H9 (cell line): Measurements from ENCODE around the gene SLC13A1. TPM values are rescaled to one million over a fixed set of nuclear protein-coding genes. Genes with fewer than 3 reads are reported as not detected.

ENCODE experiments used
- DNase-seq: peaks from one replicate; pipeline ENCODE4 v3.0.0-alpha.2; 2017
- H2AFZ ChIP-seq: one replicate; pipeline ENCODE4 v1.6.1; 2013; ENCODE audit warnings: mild to moderate bottlenecking, low read length, control low read depth, moderate library complexity
- H2AK5ac ChIP-seq: 2 replicates; pipeline ENCODE4 v1.6.1; 2013; ENCODE audit warnings: low read length, control low read depth, mixed read lengths; ENCODE audit not compliant: insufficient read length
- H2BK120ac ChIP-seq: one replicate; pipeline ENCODE4 v1.6.1; 2013; ENCODE audit warnings: low read depth, mild to moderate bottlenecking, low read length, control low read depth, inconsistent platforms; ENCODE audit not compliant: poor library complexity, severe bottlenecking
- H2BK12ac ChIP-seq: 2 replicates; pipeline ENCODE4 v1.6.1; 2013; ENCODE audit warnings: low read length, control low read depth, mixed read lengths, low read depth; ENCODE audit not compliant: insufficient read length
- H2BK15ac ChIP-seq: 2 replicates; pipeline ENCODE4 v1.6.1; 2013; ENCODE audit warnings: low read depth, low read length, control low read depth
- H2BK20ac ChIP-seq: one replicate; pipeline ENCODE4 v1.6.1; 2013; ENCODE audit warnings: low read depth, mild to moderate bottlenecking, low read length, control low read depth, inconsistent platforms; ENCODE audit not compliant: poor library complexity, severe bottlenecking
- H2BK5ac ChIP-seq: 2 replicates; pipeline ENCODE4 v1.6.1; 2013; ENCODE audit warnings: low read length, control low read depth, mixed read lengths; ENCODE audit not compliant: insufficient read length
- H3K14ac ChIP-seq: 2 replicates; pipeline ENCODE4 v1.6.1; 2013; ENCODE audit warnings: low read length, control low read depth; ENCODE audit not compliant: insufficient read depth
- H3K18ac ChIP-seq: 2 replicates; pipeline ENCODE4 v1.6.1; 2013; ENCODE audit warnings: low read depth, mild to moderate bottlenecking, mixed read lengths, low read length, control low read depth; ENCODE audit not compliant: insufficient read length
- H3K23ac ChIP-seq: 2 replicates; pipeline ENCODE4 v1.6.1; 2013; ENCODE audit warnings: low read length, control low read depth, mixed read lengths, low read depth; ENCODE audit not compliant: insufficient read length
- H3K23me2 ChIP-seq: 2 replicates; pipeline ENCODE4 v1.6.1; 2013; ENCODE audit warnings: low read depth, mild to moderate bottlenecking, mixed read lengths, low read length, control low read depth; ENCODE audit not compliant: insufficient read length, poor library complexity, severe bottlenecking
- H3K27ac ChIP-seq: 2 replicates; pipeline ENCODE4 v1.5.1; 2013; ENCODE audit warnings: low read length, control low read depth, mixed read lengths, low read depth; ENCODE audit not compliant: insufficient read length
- H3K27me3 ChIP-seq: 2 replicates; pipeline ENCODE4 v1.6.1; 2013; ENCODE audit warnings: low read length, control low read depth, inconsistent platforms; ENCODE audit not compliant: insufficient read depth
- H3K4ac ChIP-seq: 2 replicates; pipeline ENCODE4 v1.6.1; 2013; ENCODE audit warnings: low read depth, mild to moderate bottlenecking, control low read depth, inconsistent platforms, low read length, moderate library complexity
- H3K4me1 ChIP-seq: 2 replicates; pipeline ENCODE4 v1.6.1; 2013; ENCODE audit warnings: low read length, control low read depth, inconsistent platforms; ENCODE audit not compliant: insufficient read depth
- H3K4me2 ChIP-seq: 2 replicates; pipeline ENCODE4 v1.6.1; 2013; ENCODE audit warnings: low read length, control low read depth, mixed read lengths; ENCODE audit not compliant: insufficient read length, insufficient read depth
- H3K56ac ChIP-seq: 2 replicates; pipeline ENCODE4 v1.6.1; 2013; ENCODE audit warnings: low read depth, mild to moderate bottlenecking, mixed read lengths, low read length, control low read depth; ENCODE audit not compliant: insufficient read length
- H3K79me1 ChIP-seq: 2 replicates; pipeline ENCODE4 v1.6.1; 2013; ENCODE audit warnings: low read depth, mild to moderate bottlenecking, moderate library complexity, low read length, control low read depth, inconsistent platforms; ENCODE audit not compliant: insufficient read depth, poor library complexity, severe bottlenecking
- H3K79me2 ChIP-seq: 2 replicates; pipeline ENCODE4 v1.6.1; 2013; ENCODE audit warnings: low read length, control low read depth, inconsistent platforms; ENCODE audit not compliant: insufficient read depth
- H3K9ac ChIP-seq: 2 replicates; pipeline ENCODE4 v1.6.1; 2013; ENCODE audit warnings: low read length, control low read depth, mixed read lengths; ENCODE audit not compliant: insufficient read length; ENCODE audit errors: extremely low read depth
- H3K9me3 ChIP-seq: one replicate; pipeline ENCODE4 v1.6.1; 2013; ENCODE audit warnings: low read depth, low read length, inconsistent platforms; ENCODE audit not compliant: control insufficient read depth
- H3T11ph ChIP-seq: one replicate; pipeline ENCODE4 v1.6.1; 2013; ENCODE audit warnings: mild to moderate bottlenecking, low read length, control low read depth, inconsistent platforms
- H4K20me1 ChIP-seq: one replicate; pipeline ENCODE4 v1.6.1; 2013; ENCODE audit not compliant: control insufficient read depth, insufficient read length, insufficient read depth
- H4K5ac ChIP-seq: 2 replicates; pipeline ENCODE4 v1.6.1; 2013; ENCODE audit warnings: low read depth, mild to moderate bottlenecking, mixed read lengths, low read length, control low read depth; ENCODE audit not compliant: insufficient read length
- H4K8ac ChIP-seq: replicated peaks from 2 replicates; pipeline ENCODE4 v1.6.1; 2013; ENCODE audit warnings: low read length, control low read depth, mixed read lengths, low read depth; ENCODE audit not compliant: insufficient read length
- H4K91ac ChIP-seq: 2 replicates; pipeline ENCODE4 v1.6.1; 2013; ENCODE audit warnings: low read depth, mild to moderate bottlenecking, moderate library complexity, mixed read lengths, low read length, control low read depth; ENCODE audit not compliant: insufficient read length
- H3K27ac Mint-ChIP-seq, 3 experiments: 2 replicates in 2 of 3; 3 replicates in 1 of 3; pipeline ENCODE4 v1.8.0; 2020 to 2021; ENCODE audit warnings: mixed read lengths in 3 of 3, mild to moderate bottlenecking in 1 of 3, moderate library complexity in 1 of 3
- H3K27me3 Mint-ChIP-seq: 2 replicates; pipeline ENCODE4 v1.8.0; 2021; ENCODE audit warnings: low read depth, mild to moderate bottlenecking, moderate library complexity, mixed read lengths
- H3K36me3 Mint-ChIP-seq, 3 experiments: 2 replicates in 2 of 3; 3 replicates in 1 of 3; pipeline ENCODE4 v1.8.0; 2020 to 2021; ENCODE audit warnings: low read depth in 3 of 3, mixed read lengths in 3 of 3; ENCODE audit not compliant: insufficient read depth in 1 of 3
- H3K4me1 Mint-ChIP-seq, 2 experiments: 2 replicates each; pipeline ENCODE4 v1.8.0; 2020; ENCODE audit warnings: mixed read lengths in 2 of 2
- H3K4me3 Mint-ChIP-seq, 2 experiments: 2 replicates in 1 of 2; 3 replicates in 1 of 2; pipeline ENCODE4 v1.8.0; 2020 to 2021; ENCODE audit warnings: mild to moderate bottlenecking in 2 of 2, mixed read lengths in 2 of 2, moderate library complexity in 1 of 2
- H3K9me3 Mint-ChIP-seq, 2 experiments: 2 replicates in 1 of 2; 3 replicates in 1 of 2; pipeline ENCODE4 v1.8.0; 2020; ENCODE audit warnings: mild to moderate bottlenecking in 2 of 2, mixed read lengths in 2 of 2, moderate library complexity in 1 of 2
- CTCF ChIP-seq: fragments of 200-600 bp; sonication (generic); conservative IDR thresholded peaks from 3 replicates; pipeline ENCODE4 v1.8.0; 2021; ENCODE audit warnings: antibody characterized with exemption, mild to moderate bottlenecking
- WGBS: extraction: QIAGEN DNeasy Blood & Tissue Kit; methylation state at CpG from one replicate; pipeline ENCODE4 v1.1.7; 2013; ENCODE audit warnings: missing lambda C conversion rate, low lambda C conversion rate, mixed read lengths; ENCODE audit not compliant: insufficient read length; ENCODE audit errors: extremely low coverage; 5-methylcytosine and 5-hydroxymethylcytosine counted together
- total RNA-seq: library from RNA; stranded (reverse); gene quantifications from 2 replicates; pipeline ENCODE4 v1.2.1, GENCODE V29; 2021

SLC13A1 gene
- total RNA-seq, 1 experiment from 2014 or later, result not detected

GRCh38 chr7:123131556-123131955, 68.2 kb downstream of the SLC13A1 start:
- DNase-seq, result no peak
- no peak overlapping the region for H3K23ac ChIP-seq
- H3K4me3 Mint-ChIP-seq, result no peak overlapping the region
- no peaks in the 10 kb centered on the region for H3K27me3 Mint-ChIP-seq
- H3K36me3 Mint-ChIP-seq, result no peaks in the 10 kb centered on the region
- H3K23me2 ChIP-seq, result no peaks in the 10 kb centered on the region
- H3K9me3 ChIP-seq, result no peaks in the 10 kb centered on the region
- no peak overlapping the region for H2BK12ac ChIP-seq
- H3K4me1 Mint-ChIP-seq, result no peaks in the 10 kb centered on the region
- TF ChIP-seq CTCF, result no peak; the same call in 2 of the 3 replicates
- no peaks in the 10 kb centered on the region for H3K9me3 Mint-ChIP-seq
- no peak overlapping the region for H3K27ac Mint-ChIP-seq
- no peak overlapping the region for H4K91ac ChIP-seq
- H2BK20ac ChIP-seq, result no peak overlapping the region
- H4K8ac ChIP-seq, result no peak overlapping the region
- no peak overlapping the region for H2AK5ac ChIP-seq
- WGBS, result no CpG with 5 or more reads among the region's 2 CpGs
- no peaks in the 10 kb centered on the region for H3K79me2 ChIP-seq
- H4K20me1 ChIP-seq, result no peaks in the 10 kb centered on the region
- H3K18ac ChIP-seq, result no peak overlapping the region
- H3K4me1 ChIP-seq, result no peaks in the 10 kb centered on the region
- no peak overlapping the region for H3K14ac ChIP-seq
- no peak overlapping the region for H2BK120ac ChIP-seq
- no peak overlapping the region for H4K5ac ChIP-seq
- no peak overlapping the region for H2BK5ac ChIP-seq
- no peak overlapping the region for H3K4ac ChIP-seq
- H3K79me1 ChIP-seq, result no peaks in the 10 kb centered on the region
- H3K9ac ChIP-seq, result no peak overlapping the region
- H3K56ac ChIP-seq, result no peak overlapping the region
- no peak overlapping the region for H2AFZ ChIP-seq
- H2BK15ac ChIP-seq, result no peak overlapping the region
- H3K27me3 ChIP-seq, result no peaks in the 10 kb centered on the region
- H3K27ac ChIP-seq, result no peak overlapping the region
- no peak overlapping the region for H3K4me2 ChIP-seq
- no peak overlapping the region for H3T11ph ChIP-seq
